Endometrium (tissue), 2 donors: ENCODE data around the gene AGGF1.
"Not testable (repeated sequence)": the region's sequence is repeated elsewhere in the genome, so short reads cannot be mapped to it uniquely, and the experiment has no call there.

ENCODE experiments used
- FAIRE-seq: peaks from 2 replicates; lab custom pipeline; 2012; peaks lifted over from hg19 to GRCh38; lab: Jason Lieb, UNC
- donor health status: control.
- donor health status: control.

Gene AGGF1

GRCh38 chr5:77086689-77087483, 56.7 kb downstream of the AGGF1 start, which contains the start of gene ZBED3:
ZBED3 (minus strand) TSS chr5:77087285; CDS start chr5:77077878, 9,407 bp downstream.
- FAIRE-seq, result no peak

DNA sequence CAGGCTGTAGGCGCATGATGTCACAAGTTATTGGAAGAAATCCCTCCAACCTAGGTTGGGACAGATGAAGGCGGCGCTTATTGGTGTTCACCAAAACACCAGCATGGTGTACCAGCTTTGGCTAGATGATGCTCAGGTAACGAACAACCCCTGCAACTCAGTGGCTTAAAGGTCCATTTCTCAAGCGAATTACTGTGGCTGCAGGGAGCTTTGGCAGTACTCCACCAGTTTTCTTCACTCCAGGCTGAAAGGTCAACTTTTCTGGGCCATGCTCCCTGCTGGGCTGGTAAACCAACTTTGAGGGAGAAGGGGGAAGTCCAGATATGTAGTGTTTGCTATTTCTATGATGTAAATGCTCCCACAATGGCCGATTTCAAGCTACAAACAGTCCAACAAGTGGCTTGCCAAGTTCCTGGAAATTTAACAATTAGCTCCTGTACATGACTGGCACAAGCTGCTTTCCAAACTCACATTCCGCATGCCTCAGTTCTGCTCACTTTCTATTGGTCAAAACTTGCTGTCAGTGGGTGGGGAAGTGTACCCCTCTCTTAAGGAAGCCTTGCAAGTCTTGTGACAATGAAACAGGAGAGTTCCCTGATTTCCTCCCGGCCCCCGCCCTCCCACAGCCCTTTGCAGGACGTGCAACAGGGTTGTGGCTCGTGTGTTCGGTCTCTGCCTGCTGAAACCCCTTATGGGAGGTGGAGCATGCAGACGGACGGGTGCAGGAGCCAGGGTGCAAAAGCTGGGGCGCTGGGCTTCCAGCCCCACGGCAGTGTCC, 57.5 kb downstream of the AGGF1 start:
- FAIRE-seq, result no peak

- no peak for FAIRE-seq
Observed at GRCh38 chr5:77095189-77095588, 65.0 kb downstream of the AGGF1 start.

- no peak for FAIRE-seq
Observed at GRCh38 chr5:77101298-77101697, 71.1 kb downstream of the AGGF1 start.

- FAIRE-seq, result no peak
Observed at GRCh38 chr5:77102549-77102948, 72.3 kb downstream of the AGGF1 start.

DNA sequence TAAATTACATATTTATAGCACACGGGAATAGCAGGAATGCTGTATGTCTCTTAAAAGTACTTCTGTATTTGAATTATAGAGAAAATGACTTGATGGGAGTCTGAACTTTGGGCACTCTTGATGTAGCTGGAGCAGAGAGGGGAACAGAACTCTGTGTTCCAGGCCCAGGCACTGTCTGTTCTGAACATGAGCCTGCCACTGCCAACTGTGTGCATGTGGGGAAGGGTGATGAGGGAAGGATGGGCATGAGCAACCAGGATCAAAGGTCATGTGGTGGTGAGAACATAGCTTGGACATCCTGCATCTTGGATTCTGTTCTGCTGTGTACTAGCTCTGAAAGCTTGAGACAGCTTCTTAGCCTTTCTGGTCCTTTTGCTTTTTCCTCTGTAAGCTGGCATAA, 73.3 kb downstream of the AGGF1 start:
- FAIRE-seq, result no peak

GRCh38 chr5:77104813-77105212, 74.6 kb downstream of the AGGF1 start:
- no peak for FAIRE-seq

DNA sequence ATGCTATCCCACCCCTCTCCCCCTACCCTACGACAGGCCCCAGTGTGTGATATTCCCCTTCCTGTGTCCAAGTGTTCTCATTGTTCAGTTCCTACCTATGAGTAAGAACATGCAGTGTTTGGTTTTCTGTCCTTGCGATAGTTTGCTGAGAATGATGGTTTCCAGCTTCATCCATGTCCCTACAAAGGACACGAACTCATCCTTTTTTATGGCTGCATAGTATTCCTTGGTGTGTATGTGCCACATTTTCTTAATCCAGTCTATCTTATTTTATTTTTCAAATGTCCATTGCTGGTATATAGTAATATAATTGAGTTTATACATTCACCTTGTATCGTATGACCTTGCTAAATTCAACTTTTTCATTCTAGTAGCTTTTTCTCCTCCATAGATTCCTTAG, 76.8 kb downstream of the AGGF1 start:
- not testable (repeated sequence) for FAIRE-seq
